Transverse colon (tissue), 3 donors: ENCODE measurements around the gene GGA3.
"Not testable (repeated sequence)": the region's sequence is repeated elsewhere in the genome, so short reads cannot be mapped to it uniquely, and the experiment has no call there.

Source experiments
- CTCF ChIP-seq, 5 experiments: fragments of 200-600 bp in 3 of 5; fragments of 450-650 bp in 2 of 5; sonication (generic) in 3 of 5; IDR thresholded peaks; 1 replicate in 2 of 5; 2 replicates in 3 of 5; pipeline ENCODE4 v1.5.1; 2016 to 2017; ENCODE audit warnings: antibody characterized with exemption in 5 of 5, inconsistent platforms in 3 of 5, mild to moderate bottlenecking in 2 of 5, moderate library complexity in 1 of 5
- EP300 ChIP-seq: sonication (generic); formaldehyde crosslinking; IDR thresholded peaks from one replicate; pipeline ENCODE4 v1.6.1; 2017; ENCODE audit warnings: antibody characterized with exemption, low read depth
- POLR2A ChIP-seq: fragments of 450-650 bp; IDR thresholded peaks from one replicate; pipeline ENCODE4 v1.6.1; 2016; ENCODE audit warnings: antibody characterized with exemption, mild to moderate bottlenecking, moderate library complexity

GRCh38 chr17:75280189-75280588 lies 18.8 kb upstream of the GGA3 start:
- not testable (repeated sequence) for TF ChIP-seq CTCF (IDR thresholded peaks at IDR 0.05); EP300; POLR2A
